Osteocyte (in vitro differentiated cells): ENCODE data around the gene LRRC36. TPM values are rescaled to one million over a fixed set of nuclear protein-coding genes. Genes with fewer than 3 reads are reported as not detected.
"Not testable (repeated sequence)": the region's sequence is repeated elsewhere in the genome, so short reads cannot be mapped to it uniquely, and the experiment has no call there.

Source experiments
- DNase-seq: peaks from one replicate; pipeline ENCODE4 v3.0.0; 2021; ENCODE audit warnings: mixed read lengths; ENCODE audit not compliant: unreplicated experiment; ENCODE audit errors: extremely low spot score
- H3K27ac Mint-ChIP-seq: one replicate; pipeline ENCODE4 v1.8.0; 2021; ENCODE audit warnings: mild to moderate bottlenecking, mixed read lengths; ENCODE audit not compliant: unreplicated experiment
- H3K27me3 Mint-ChIP-seq: one replicate; pipeline ENCODE4 v1.8.0; 2021; ENCODE audit warnings: mixed read lengths; ENCODE audit not compliant: unreplicated experiment
- H3K36me3 Mint-ChIP-seq: one replicate; pipeline ENCODE4 v1.8.0; 2021; ENCODE audit warnings: mixed read lengths; ENCODE audit not compliant: unreplicated experiment
- H3K4me1 Mint-ChIP-seq: one replicate; pipeline ENCODE4 v1.8.0; 2021; ENCODE audit warnings: mixed read lengths; ENCODE audit not compliant: unreplicated experiment
- H3K4me3 Mint-ChIP-seq: one replicate; pipeline ENCODE4 v1.8.0; 2021; ENCODE audit warnings: mild to moderate bottlenecking, moderate library complexity, mixed read lengths; ENCODE audit not compliant: unreplicated experiment
- H3K9me3 Mint-ChIP-seq: one replicate; pipeline ENCODE4 v1.8.0; 2021; ENCODE audit warnings: mixed read lengths; ENCODE audit not compliant: unreplicated experiment
- CTCF ChIP-seq: fragments of 200-600 bp; sonication (generic); IDR thresholded peaks from 2 replicates; pipeline ENCODE4 v1.5.0; 2021; ENCODE audit warnings: antibody characterized with exemption, mild to moderate bottlenecking, moderate library complexity
- total RNA-seq: library from RNA; stranded (reverse); gene quantifications from 2 replicates; pipeline ENCODE4 v1.2.1, GENCODE V29; 2021

Gene LRRC36
- total RNA-seq, 1 donor from 2014 or later = not detected

- peaks cover 14% of the 10 kb centered on the region for H3K27me3 Mint-ChIP-seq
- DNase-seq = no peak
- H3K9me3 Mint-ChIP-seq = no peaks in the 10 kb centered on the region
- no peaks in the 10 kb centered on the region for H3K36me3 Mint-ChIP-seq
- H3K27ac Mint-ChIP-seq = no peak overlapping the region
- no peaks in the 10 kb centered on the region for H3K4me1 Mint-ChIP-seq
- TF ChIP-seq CTCF = peak; percentile 66
- H3K4me3 Mint-ChIP-seq = no peak overlapping the region
Observed at GRCh38 chr16:67372664-67373063, 46.0 kb downstream of the LRRC36 start.

- not testable (repeated sequence) for H3K4me1 Mint-ChIP-seq, DNase-seq, H3K27ac Mint-ChIP-seq, H3K4me3 Mint-ChIP-seq, H3K9me3 Mint-ChIP-seq, H3K36me3 Mint-ChIP-seq
- H3K27me3 Mint-ChIP-seq = peaks cover 21% of the 10 kb centered on the region
Observed at GRCh38 chr16:67376012-67376411, 49.4 kb downstream of the LRRC36 start.

GRCh38 chr16:67378642-67379041, 52.0 kb downstream of the LRRC36 start:
- no peak for TF ChIP-seq CTCF
- Mint-ChIP-seq H3K27ac (no peak overlapping the region), H3K36me3 (no peaks in the 10 kb centered on the region), H3K4me3 (no peak overlapping the region), H3K27me3 (peaks cover 29% of the 10 kb centered on the region), H3K4me1 (no peaks in the 10 kb centered on the region), H3K9me3 (no peaks in the 10 kb centered on the region)
- DNase-seq = no peak

GRCh38 chr16:67383284-67383683, 56.7 kb downstream of the LRRC36 start:
- Mint-ChIP-seq H3K4me1 (no peaks in the 10 kb centered on the region), H3K27me3 (peaks cover 47% of the 10 kb centered on the region), H3K9me3 (no peaks in the 10 kb centered on the region), H3K27ac (no peak overlapping the region), H3K36me3 (no peaks in the 10 kb centered on the region), H3K4me3 (no peak overlapping the region)
- DNase-seq = no peak
- TF ChIP-seq CTCF = no peak

- DNase-seq = peak; percentile 65
- H3K36me3 Mint-ChIP-seq = no peaks in the 10 kb centered on the region
- TF ChIP-seq CTCF = no peak
- H3K4me1 Mint-ChIP-seq = no peaks in the 10 kb centered on the region
- peaks cover 49% of the 10 kb centered on the region for H3K27me3 Mint-ChIP-seq
- no peaks in the 10 kb centered on the region for H3K9me3 Mint-ChIP-seq
- no peak overlapping the region for H3K27ac Mint-ChIP-seq
- H3K4me3 Mint-ChIP-seq = no peak overlapping the region
Observed at GRCh38 chr16:67384778-67385510, 58.3 kb downstream of the LRRC36 start.
